Nephron progenitor cell (in vitro differentiated cells): Measurements from ENCODE around the gene MEGF9.

Experiments used
- DNase-seq: peaks from one replicate; pipeline ENCODE4 v3.0.0; 2021
- H3K27ac Mint-ChIP-seq: 2 replicates; pipeline ENCODE4 v1.8.0; 2021; ENCODE audit warnings: mild to moderate bottlenecking, moderate library complexity, mixed read lengths
- H3K27me3 Mint-ChIP-seq: 2 replicates; pipeline ENCODE4 v1.8.0; 2021; ENCODE audit warnings: mild to moderate bottlenecking, low read depth, mixed read lengths; ENCODE audit not compliant: poor library complexity
- H3K36me3 Mint-ChIP-seq: 2 replicates; pipeline ENCODE4 v1.8.0; 2021; ENCODE audit warnings: low read depth, mixed read lengths
- H3K4me1 Mint-ChIP-seq: 2 replicates; pipeline ENCODE4 v1.8.0; 2021; ENCODE audit warnings: mixed read lengths
- H3K4me3 Mint-ChIP-seq: 2 replicates; pipeline ENCODE4 v1.8.0; 2021; ENCODE audit warnings: mild to moderate bottlenecking, moderate library complexity, mixed read lengths
- H3K9me3 Mint-ChIP-seq: 2 replicates; pipeline ENCODE4 v1.8.0; 2021; ENCODE audit warnings: mild to moderate bottlenecking, moderate library complexity, mixed read lengths
- TF ChIP-seq, protein P1 (sequence below): fragments of 200-600 bp; sonication (generic); IDR thresholded peaks from 2 replicates; pipeline ENCODE4 v1.5.0; 2021; ENCODE audit warnings: antibody characterized with exemption

MEGF9 gene

DNA sequence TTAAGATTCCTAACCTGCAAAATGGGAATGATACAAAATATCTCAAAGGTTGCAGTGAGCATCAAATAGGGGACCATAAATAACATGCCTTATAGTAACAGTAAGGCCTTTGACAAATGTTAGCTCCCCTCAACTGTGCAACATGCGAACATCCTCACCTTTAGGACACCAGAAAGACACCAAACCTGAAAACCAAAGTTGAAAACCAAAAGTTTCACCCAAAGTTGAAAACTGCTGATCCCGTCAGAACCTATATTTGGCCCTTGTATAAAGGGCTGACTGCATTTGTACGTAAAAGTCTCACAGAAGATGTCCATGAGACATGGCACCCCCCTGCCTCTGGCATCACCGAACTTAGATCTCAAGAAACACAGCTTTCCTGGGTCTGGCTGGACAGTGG, 146.4 kb downstream of the MEGF9 start:
- no peak overlapping the region for H3K27ac Mint-ChIP-seq
- H3K4me3 Mint-ChIP-seq = no peak overlapping the region
- H3K27me3 Mint-ChIP-seq = no peaks in the 10 kb centered on the region
- no peak for DNase-seq
- TF ChIP-seq, protein P1, sequence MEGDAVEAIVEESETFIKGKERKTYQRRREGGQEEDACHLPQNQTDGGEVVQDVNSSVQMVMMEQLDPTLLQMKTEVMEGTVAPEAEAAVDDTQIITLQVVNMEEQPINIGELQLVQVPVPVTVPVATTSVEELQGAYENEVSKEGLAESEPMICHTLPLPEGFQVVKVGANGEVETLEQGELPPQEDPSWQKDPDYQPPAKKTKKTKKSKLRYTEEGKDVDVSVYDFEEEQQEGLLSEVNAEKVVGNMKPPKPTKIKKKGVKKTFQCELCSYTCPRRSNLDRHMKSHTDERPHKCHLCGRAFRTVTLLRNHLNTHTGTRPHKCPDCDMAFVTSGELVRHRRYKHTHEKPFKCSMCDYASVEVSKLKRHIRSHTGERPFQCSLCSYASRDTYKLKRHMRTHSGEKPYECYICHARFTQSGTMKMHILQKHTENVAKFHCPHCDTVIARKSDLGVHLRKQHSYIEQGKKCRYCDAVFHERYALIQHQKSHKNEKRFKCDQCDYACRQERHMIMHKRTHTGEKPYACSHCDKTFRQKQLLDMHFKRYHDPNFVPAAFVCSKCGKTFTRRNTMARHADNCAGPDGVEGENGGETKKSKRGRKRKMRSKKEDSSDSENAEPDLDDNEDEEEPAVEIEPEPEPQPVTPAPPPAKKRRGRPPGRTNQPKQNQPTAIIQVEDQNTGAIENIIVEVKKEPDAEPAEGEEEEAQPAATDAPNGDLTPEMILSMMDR = no peak
- H3K4me1 Mint-ChIP-seq = no peaks in the 10 kb centered on the region
- H3K9me3 Mint-ChIP-seq = no peaks in the 10 kb centered on the region
- peaks cover 59% of the 10 kb centered on the region for H3K36me3 Mint-ChIP-seq

- DNase-seq = no peak
- H3K4me1 Mint-ChIP-seq = no peaks in the 10 kb centered on the region
- H3K4me3 Mint-ChIP-seq = no peak overlapping the region
- no peaks in the 10 kb centered on the region for H3K9me3 Mint-ChIP-seq
- peaks cover 67% of the 10 kb centered on the region for H3K36me3 Mint-ChIP-seq
- H3K27me3 Mint-ChIP-seq = no peaks in the 10 kb centered on the region
- TF ChIP-seq, protein P1 = no peak
- no peak overlapping the region for H3K27ac Mint-ChIP-seq
These were observed 147.2 kb downstream of the MEGF9 start for GRCh38 chr9:120567081-120567480.

GRCh38 chr9:120564589-120564988, 149.7 kb downstream of the MEGF9 start:
- H3K36me3 Mint-ChIP-seq = peaks cover 67% of the 10 kb centered on the region
- DNase-seq = no peak
- H3K4me3 Mint-ChIP-seq = no peak overlapping the region
- no peaks in the 10 kb centered on the region for H3K4me1 Mint-ChIP-seq
- no peaks in the 10 kb centered on the region for H3K27me3 Mint-ChIP-seq
- no peak overlapping the region for H3K27ac Mint-ChIP-seq
- TF ChIP-seq, protein P1 = no peak
- no peaks in the 10 kb centered on the region for H3K9me3 Mint-ChIP-seq

DNA sequence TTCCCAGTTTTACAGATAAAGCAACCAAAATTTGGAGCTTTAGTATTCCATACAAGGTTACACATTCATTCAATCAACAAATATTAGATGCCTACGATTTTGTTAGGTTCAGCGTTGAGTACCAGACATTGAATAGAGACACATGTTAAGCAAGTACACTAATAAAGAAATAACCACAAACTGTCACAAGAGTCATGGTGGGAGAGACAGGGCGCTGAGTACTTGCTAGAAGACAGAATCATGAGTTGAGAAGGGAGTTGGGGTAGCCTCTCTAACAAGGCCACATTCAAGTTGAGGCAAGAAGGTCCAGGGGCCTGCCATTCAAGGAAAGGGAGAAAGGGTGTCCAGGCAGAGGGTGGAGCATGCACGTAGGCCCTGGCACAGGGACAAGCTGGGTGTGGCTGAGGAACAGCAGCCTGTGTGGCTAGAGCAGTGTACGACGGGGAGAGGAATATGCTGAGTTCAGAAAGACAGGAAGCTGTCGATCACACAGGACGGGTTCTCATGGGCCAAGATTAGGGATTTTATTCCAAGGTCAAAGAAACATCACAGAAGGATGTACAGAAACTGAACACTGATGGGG, 151.3 kb downstream of the MEGF9 start:
- H3K27me3 Mint-ChIP-seq = no peaks in the 10 kb centered on the region
- H3K4me1 Mint-ChIP-seq = no peaks in the 10 kb centered on the region
- DNase-seq = no peak
- H3K4me3 Mint-ChIP-seq = no peak overlapping the region
- TF ChIP-seq, protein P1 = no peak
- H3K9me3 Mint-ChIP-seq = no peaks in the 10 kb centered on the region
- no peak overlapping the region for H3K27ac Mint-ChIP-seq
- H3K36me3 Mint-ChIP-seq = peaks cover 63% of the 10 kb centered on the region

DNA sequence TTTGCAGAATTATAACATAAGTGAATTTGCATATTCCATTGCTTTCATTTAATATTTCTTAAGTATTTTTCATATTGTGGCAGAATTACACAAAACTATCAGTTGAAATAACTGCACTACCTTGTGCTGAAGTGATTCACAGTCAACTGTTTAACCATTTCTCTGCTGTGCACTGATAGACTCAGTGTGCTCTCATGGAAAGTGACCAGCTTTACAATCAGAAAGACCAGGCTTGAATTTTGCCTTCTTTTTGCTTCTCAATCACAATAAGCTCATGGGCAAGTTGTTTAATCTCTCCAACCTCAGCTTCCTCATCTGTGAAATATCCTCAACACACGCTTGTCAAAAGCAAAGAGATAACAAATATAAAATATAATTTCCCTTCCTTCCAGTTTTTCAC, 152.6 kb downstream of the MEGF9 start:
- no peak for DNase-seq
- Mint-ChIP-seq H3K27ac (no peak overlapping the region), H3K4me3 (no peak overlapping the region), H3K36me3 (peaks cover 62% of the 10 kb centered on the region), H3K9me3 (no peaks in the 10 kb centered on the region), H3K27me3 (no peaks in the 10 kb centered on the region), H3K4me1 (no peaks in the 10 kb centered on the region)
- TF ChIP-seq, protein P1 = no peak

GRCh38 chr9:120559546-120559945, 154.7 kb downstream of the MEGF9 start:
- peaks cover 60% of the 10 kb centered on the region for H3K36me3 Mint-ChIP-seq
- no peaks in the 10 kb centered on the region for H3K4me1 Mint-ChIP-seq
- H3K9me3 Mint-ChIP-seq = no peaks in the 10 kb centered on the region
- TF ChIP-seq, protein P1 = no peak
- no peak overlapping the region for H3K4me3 Mint-ChIP-seq
- no peak for DNase-seq
- no peaks in the 10 kb centered on the region for H3K27me3 Mint-ChIP-seq
- H3K27ac Mint-ChIP-seq = no peak overlapping the region
